Brain microvascular endothelial cell (primary cell): Measurements from ENCODE around the gene TGM5.

Experiments
- DNase-seq: peaks from one replicate; pipeline ENCODE4 v3.0.0-alpha.2; 2020
- H3K27ac ChIP-seq: fragments of 250-450 bp; sonication (Bioruptor Pico); 2 replicates; pipeline ENCODE4 v1.5.1; 2020; ENCODE audit warnings: mild to moderate bottlenecking, moderate library complexity
- H3K27me3 ChIP-seq: fragments of 250-450 bp; sonication (Bioruptor Pico); replicated peaks from 2 replicates; pipeline ENCODE4 v1.5.1; 2020; ENCODE audit warnings: mild to moderate bottlenecking
- H3K36me3 ChIP-seq: fragments of 250-450 bp; sonication (Bioruptor Pico); replicated peaks from 2 replicates; pipeline ENCODE4 v1.5.1; 2020; ENCODE audit warnings: mild to moderate bottlenecking
- H3K4me3 ChIP-seq: 2 replicates; pipeline ENCODE4 v1.5.1; 2011; ENCODE audit warnings: low read depth, mild to moderate bottlenecking, control low read depth, low read length, moderate library complexity
- in situ Hi-C: cut with HindIII; loops from 2 replicates; pipeline ENCODE4 v1.10.0; 2017; ENCODE audit warnings: low sequenced_read_pairs, low pct_ligation_motif_present
- TF ChIP-seq, protein P1 (sequence below): IDR thresholded peaks from 2 replicates; pipeline ENCODE4 v1.5.1; 2011; ENCODE audit warnings: low read depth, mild to moderate bottlenecking, moderate library complexity, low read length, control low read depth, inconsistent platforms; ENCODE audit errors: missing control alignments

The TGM5 gene, protein sequence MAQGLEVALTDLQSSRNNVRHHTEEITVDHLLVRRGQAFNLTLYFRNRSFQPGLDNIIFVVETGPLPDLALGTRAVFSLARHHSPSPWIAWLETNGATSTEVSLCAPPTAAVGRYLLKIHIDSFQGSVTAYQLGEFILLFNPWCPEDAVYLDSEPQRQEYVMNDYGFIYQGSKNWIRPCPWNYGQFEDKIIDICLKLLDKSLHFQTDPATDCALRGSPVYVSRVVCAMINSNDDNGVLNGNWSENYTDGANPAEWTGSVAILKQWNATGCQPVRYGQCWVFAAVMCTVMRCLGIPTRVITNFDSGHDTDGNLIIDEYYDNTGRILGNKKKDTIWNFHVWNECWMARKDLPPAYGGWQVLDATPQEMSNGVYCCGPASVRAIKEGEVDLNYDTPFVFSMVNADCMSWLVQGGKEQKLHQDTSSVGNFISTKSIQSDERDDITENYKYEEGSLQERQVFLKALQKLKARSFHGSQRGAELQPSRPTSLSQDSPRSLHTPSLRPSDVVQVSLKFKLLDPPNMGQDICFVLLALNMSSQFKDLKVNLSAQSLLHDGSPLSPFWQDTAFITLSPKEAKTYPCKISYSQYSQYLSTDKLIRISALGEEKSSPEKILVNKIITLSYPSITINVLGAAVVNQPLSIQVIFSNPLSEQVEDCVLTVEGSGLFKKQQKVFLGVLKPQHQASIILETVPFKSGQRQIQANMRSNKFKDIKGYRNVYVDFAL

DNA sequence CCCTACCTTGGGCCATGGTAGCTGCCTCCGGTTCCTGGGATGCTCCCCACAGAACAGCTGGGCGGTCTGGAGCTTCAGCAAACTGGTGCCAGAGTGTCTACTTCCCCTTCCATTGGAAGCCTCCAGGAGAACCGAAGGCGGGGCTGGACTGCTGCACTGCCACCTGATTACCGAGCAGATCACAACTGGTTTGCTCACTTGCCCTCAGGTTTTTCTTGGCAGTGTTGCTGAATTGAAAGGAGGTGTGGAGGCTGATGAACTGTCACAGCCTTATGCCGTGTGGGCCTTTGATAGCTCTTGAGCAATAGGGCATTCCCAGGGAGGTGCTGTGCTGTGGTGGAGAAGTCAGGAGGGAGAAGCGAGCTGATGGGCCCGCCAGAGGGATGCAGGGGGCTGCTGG is at the start of gene TGM5:
TGM5 (minus strand) TSS at position 95 of the 400 bp plus-strand sequence; CDS start at position 16, 79 bp downstream.
- no peak for DNase-seq
- Histone ChIP-seq H3K4me3 (no peak within 1 kb of the TSS), H3K27me3 (peaks cover 35% of the 10 kb centered on the region), H3K36me3 (no peaks in the 10 kb centered on the region), H3K27ac (no peak within 1 kb of the TSS)
- in situ Hi-C loops = no loop called here
- TF ChIP-seq, protein P1, sequence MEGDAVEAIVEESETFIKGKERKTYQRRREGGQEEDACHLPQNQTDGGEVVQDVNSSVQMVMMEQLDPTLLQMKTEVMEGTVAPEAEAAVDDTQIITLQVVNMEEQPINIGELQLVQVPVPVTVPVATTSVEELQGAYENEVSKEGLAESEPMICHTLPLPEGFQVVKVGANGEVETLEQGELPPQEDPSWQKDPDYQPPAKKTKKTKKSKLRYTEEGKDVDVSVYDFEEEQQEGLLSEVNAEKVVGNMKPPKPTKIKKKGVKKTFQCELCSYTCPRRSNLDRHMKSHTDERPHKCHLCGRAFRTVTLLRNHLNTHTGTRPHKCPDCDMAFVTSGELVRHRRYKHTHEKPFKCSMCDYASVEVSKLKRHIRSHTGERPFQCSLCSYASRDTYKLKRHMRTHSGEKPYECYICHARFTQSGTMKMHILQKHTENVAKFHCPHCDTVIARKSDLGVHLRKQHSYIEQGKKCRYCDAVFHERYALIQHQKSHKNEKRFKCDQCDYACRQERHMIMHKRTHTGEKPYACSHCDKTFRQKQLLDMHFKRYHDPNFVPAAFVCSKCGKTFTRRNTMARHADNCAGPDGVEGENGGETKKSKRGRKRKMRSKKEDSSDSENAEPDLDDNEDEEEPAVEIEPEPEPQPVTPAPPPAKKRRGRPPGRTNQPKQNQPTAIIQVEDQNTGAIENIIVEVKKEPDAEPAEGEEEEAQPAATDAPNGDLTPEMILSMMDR = no peak

DNA sequence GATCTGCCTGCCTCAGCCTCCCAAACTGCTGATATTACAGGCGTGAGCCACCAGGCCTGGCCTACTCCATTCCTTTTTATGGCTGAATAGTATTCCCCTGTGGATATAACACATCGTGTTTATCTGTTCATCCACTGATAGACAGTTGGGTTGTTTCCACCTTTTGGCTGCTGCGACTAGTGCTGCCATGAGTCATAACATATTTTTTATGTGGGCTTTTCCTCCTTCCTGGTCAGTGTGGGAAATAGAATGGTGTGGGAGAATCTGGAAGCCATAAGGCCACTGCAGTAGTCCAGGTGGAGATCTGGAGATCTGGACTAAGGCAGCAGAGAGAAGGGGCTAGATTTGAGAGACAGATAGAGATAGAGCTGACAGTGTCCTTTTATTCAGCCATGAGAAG is 47.4 kb upstream of the TGM5 start:
- TF ChIP-seq, protein P1 = no peak
- Histone ChIP-seq H3K36me3 (no peaks in the 10 kb centered on the region), H3K4me3 (no peak overlapping the region), H3K27ac (no peak overlapping the region), H3K27me3 (peaks cover 10% of the 10 kb centered on the region)
- in situ Hi-C loops = no loop called here
- DNase-seq = no peak

DNA sequence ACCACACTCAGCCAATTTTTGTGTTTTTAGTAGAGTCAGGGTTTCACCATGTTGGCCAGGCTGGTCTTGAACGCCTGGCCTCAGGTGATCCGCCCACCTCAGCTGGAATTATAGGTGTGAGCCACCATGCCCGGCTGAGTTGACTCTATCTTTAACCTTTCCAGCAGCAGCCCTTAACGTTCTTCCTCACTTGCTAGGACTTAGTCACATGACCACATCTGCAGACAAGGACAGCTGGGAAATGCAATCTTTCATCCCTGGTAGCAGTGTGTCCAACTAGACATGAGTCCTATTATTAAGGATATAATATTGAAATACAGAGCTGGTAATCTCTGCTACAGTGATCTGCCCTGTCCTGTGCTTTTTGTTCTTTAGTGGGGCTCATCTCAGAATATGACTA is 45.6 kb upstream of the TGM5 start:
- Histone ChIP-seq H3K27ac (no peak overlapping the region), H3K4me3 (no peak overlapping the region), H3K27me3 (peaks cover 16% of the 10 kb centered on the region), H3K36me3 (no peaks in the 10 kb centered on the region)
- in situ Hi-C loops = no loop called here
- no peak for DNase-seq
- TF ChIP-seq, protein P1 = no peak

DNA sequence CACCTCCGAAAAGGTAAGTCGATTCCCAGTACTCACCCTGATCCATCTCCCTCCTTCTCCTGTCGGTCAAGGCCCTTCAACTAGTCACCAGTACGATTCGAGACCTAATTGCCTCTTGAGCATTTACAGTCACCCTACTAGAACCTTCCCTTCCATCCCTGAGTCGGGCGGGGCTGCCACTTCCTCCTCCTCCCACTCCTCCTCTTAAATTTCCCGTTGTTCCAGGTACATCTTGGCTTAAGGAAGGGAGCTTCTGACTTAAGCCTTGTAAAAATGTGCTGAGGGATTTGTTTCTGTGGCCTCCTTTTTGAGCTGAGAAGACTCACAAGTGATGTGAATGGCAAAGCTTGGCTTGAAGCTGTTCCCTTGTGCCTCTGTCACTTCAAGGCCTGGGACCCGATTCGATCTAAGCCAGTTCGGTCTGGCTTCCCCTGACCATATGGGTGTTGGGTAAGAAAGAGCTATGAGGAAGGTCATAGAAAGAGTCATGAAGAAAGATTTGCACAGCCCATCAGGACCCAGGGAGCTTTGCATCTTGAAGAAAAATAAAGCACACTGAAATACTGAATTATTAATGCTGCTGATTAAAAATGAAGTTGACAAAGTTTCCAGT is 35.6 kb upstream of the TGM5 start, which contains the start of gene TGM7:
TGM7 (minus strand) TSS at position 51 of the 613 bp plus-strand sequence.
- in situ Hi-C loops = no loop called here
- Histone ChIP-seq H3K4me3 (no peak within 1 kb of the TSS), H3K36me3 (no peaks in the 10 kb centered on the region), H3K27me3 (peaks cover 5% of the 10 kb centered on the region), H3K27ac (no peak within 1 kb of the TSS)
- DNase-seq = no peak
- TF ChIP-seq, protein P1 = no peak

DNA sequence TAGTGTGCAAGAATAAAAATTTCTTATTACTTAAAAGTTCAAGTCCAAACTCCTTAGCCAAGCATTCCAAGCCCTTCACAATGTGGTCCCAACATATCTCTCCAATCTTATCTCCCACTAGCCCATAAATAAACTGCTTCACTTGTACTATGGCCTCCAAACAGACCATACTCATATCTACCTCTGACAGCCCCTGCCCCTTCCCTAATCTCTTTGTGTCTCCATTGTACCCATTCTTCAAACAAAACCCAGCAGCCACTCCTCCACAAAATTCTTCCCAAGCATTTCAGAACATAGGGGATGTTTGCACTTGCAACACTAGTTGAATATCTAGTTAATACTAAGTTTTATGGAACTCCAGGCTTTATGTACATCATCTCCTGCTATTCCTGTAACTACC is 33.2 kb upstream of the TGM5 start:
- DNase-seq = no peak
- TF ChIP-seq, protein P1 = no peak
- Histone ChIP-seq H3K27me3 (peaks cover 6% of the 10 kb centered on the region), H3K4me3 (no peak overlapping the region), H3K27ac (no peak overlapping the region), H3K36me3 (no peaks in the 10 kb centered on the region)
- in situ Hi-C loops = no loop called here
